ENCODE results near the gene RHEB. TPM values are rescaled to one million over a fixed set of nuclear protein-coding genes. Genes with fewer than 3 reads are reported as not detected.

The RHEB gene
- total RNA-seq, 1 experiment from 2014 or later = 156 TPM

DNA sequence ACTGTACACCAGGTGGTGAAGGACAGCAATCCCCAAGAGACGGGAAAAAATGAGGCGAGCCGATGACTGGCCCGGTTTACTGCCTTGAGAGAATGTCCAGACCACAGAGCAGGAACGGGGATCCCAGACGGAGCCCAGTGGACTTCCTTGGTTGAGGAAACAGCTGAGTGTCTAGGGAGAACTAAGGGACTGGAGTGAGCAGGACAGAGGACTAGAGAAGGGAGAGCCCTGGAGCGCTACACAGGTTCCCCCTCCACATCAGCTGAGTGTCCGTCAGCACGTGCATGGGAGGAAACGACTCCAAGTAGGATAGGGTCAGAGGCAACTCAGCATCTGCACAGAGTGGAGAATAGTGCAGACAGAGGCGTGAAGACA, 102.8 kb downstream of the RHEB start:
- intact Hi-C loops (cut with micrococcal nuclease; ENCODE audit: unreplicated experiment) = no loop called here
- H3K4me1 ChIP-seq = no peaks in the 10 kb centered on the region
- Mint-ChIP-seq H3K4me1 (ENCODE audit: low read depth, unreplicated experiment) (no peaks in the 10 kb centered on the region), H3K36me3 (ENCODE audit: insufficient read depth, unreplicated experiment) (no peaks in the 10 kb centered on the region), H3K27ac (ENCODE audit: unreplicated experiment) (peak overlapping the region; percentile 1), H3K27me3 (ENCODE audit: insufficient read depth, unreplicated experiment) (peaks cover 3% of the 10 kb centered on the region), H3K4me3 (ENCODE audit: unreplicated experiment) (no peak overlapping the region), H3K9me3 (ENCODE audit: unreplicated experiment) (peaks cover 21% of the 10 kb centered on the region)
- no peaks in the 10 kb centered on the region for H3K36me3 ChIP-seq (ENCODE audit: control insufficient read depth, insufficient read depth, low read length)
- CTCF ChIA-PET = interaction anchor here (0.6 to 0.7 kb wide), 2 partner anchors 331 to 518 kb away, joined by 3 read pairs; no protein-coding TSS in a partner anchor
- H3K4me3 ChIP-seq (ENCODE audit: low read depth, low read length) = no peak overlapping the region
- no peak for DNase-seq
- TF ChIP-seq, protein P1, sequence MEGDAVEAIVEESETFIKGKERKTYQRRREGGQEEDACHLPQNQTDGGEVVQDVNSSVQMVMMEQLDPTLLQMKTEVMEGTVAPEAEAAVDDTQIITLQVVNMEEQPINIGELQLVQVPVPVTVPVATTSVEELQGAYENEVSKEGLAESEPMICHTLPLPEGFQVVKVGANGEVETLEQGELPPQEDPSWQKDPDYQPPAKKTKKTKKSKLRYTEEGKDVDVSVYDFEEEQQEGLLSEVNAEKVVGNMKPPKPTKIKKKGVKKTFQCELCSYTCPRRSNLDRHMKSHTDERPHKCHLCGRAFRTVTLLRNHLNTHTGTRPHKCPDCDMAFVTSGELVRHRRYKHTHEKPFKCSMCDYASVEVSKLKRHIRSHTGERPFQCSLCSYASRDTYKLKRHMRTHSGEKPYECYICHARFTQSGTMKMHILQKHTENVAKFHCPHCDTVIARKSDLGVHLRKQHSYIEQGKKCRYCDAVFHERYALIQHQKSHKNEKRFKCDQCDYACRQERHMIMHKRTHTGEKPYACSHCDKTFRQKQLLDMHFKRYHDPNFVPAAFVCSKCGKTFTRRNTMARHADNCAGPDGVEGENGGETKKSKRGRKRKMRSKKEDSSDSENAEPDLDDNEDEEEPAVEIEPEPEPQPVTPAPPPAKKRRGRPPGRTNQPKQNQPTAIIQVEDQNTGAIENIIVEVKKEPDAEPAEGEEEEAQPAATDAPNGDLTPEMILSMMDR (IDR thresholded peaks at IDR 0.05; ENCODE audit: insufficient read depth in 1 of 2, low read depth in 1 of 2, low read length in 1 of 2, severe bottlenecking in 1 of 2, unreplicated experiment in 1 of 2) = no peak
- H3K9me3 ChIP-seq = peaks cover 19% of the 10 kb centered on the region
- H3K27me3 ChIP-seq (replicated peaks; ENCODE audit: control insufficient read depth, insufficient read depth, low read length) = no peaks in the 10 kb centered on the region
- no TSS peak for BruUV-seq (replicated peaks)
- POLR2A ChIA-PET = no interaction called here

DNA sequence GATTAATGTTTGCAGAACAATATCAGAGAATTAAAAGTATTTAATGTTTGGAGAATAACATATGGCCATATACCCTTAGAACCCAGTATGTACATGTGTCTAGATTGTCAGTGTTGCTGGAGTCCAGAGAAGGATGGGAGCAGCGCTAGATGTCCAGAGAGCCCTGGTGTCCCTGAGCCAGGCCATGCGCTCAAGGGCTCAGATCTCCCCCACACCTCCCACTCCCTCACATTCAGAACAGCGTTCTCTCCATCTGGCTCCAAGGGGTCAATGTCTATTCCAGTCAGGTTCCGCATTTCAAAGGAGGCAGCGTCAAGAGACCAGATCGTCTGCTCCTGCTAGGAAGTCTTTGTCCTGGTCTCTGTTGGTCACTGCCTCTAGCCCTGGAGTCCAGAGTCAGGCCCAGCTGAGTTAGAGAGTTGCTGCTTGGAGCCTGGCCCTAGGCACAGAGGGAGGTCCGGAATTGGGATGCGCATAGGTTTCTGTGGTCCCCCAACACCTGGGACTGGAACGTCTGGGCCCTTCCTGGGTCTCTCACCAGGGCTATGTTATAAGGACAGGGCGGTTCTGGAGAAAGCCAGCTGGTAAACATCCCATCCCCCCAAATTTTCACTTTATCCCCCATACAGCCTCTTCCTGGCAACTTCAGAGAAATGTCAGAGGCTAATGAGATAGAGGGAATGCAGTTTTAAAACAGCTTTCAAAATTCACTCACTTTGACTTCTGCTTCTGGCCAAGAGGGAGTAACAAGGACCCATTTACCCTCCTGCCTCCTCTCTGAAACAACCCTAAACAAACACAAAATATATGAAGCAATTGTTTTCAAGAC, 103.4 kb downstream of the RHEB start:
- BruUV-seq (replicated peaks) = no TSS peak
- Histone ChIP-seq H3K9me3 (peaks cover 13% of the 10 kb centered on the region), H3K4me3 (ENCODE audit: low read depth, low read length) (no peak overlapping the region), H3K4me1 (no peaks in the 10 kb centered on the region), H3K27me3 (replicated peaks; ENCODE audit: control insufficient read depth, insufficient read depth, low read length) (no peaks in the 10 kb centered on the region), H3K36me3 (ENCODE audit: control insufficient read depth, insufficient read depth, low read length) (no peaks in the 10 kb centered on the region)
- Mint-ChIP-seq H3K36me3 (ENCODE audit: insufficient read depth, unreplicated experiment) (no peaks in the 10 kb centered on the region), H3K9me3 (ENCODE audit: unreplicated experiment) (peaks cover 19% of the 10 kb centered on the region), H3K27me3 (ENCODE audit: insufficient read depth, unreplicated experiment) (peaks cover 3% of the 10 kb centered on the region), H3K4me1 (ENCODE audit: low read depth, unreplicated experiment) (no peaks in the 10 kb centered on the region), H3K4me3 (ENCODE audit: unreplicated experiment) (no peak overlapping the region), H3K27ac (ENCODE audit: unreplicated experiment) (peak overlapping the region; percentile 1)
- DNase-seq = no peak
- TF ChIP-seq, protein P1 (IDR thresholded peaks at IDR 0.05; ENCODE audit: insufficient read depth in 1 of 2, low read depth in 1 of 2, low read length in 1 of 2, severe bottlenecking in 1 of 2, unreplicated experiment in 1 of 2) = no peak
- ChIA-PET CTCF (interaction anchor here (0.7 kb wide), 1 partner anchor 518 kb away, joined by 3 read pairs; no protein-coding TSS in a partner anchor), POLR2A (no interaction called here)
- intact Hi-C loops (cut with micrococcal nuclease; ENCODE audit: unreplicated experiment) = no loop called here

Small RNAs within 50 kb of the gene (microRNA-seq; reads per million reads assigned to microRNA genes)
- gene MIR3907 = not detected

Other genes starting within 250 kb of the RHEB start
- 51.6 and 54.6 TPM in 2 replicates for gene NUB1, start 178.1 kb downstream of the RHEB start, total RNA-seq (2022)
- 0.52 and 0.95 TPM in 2 replicates for gene WDR86, start 109.9 kb downstream of the RHEB start, total RNA-seq (2022)
- gene CRYGN, start 79.8 kb downstream of the RHEB start, total RNA-seq (2022) = not detected in 2 replicates

Data from Caco-2 (cell line).